Measurements from ENCODE around the gene DHX35.

The DHX35 gene

DNA sequence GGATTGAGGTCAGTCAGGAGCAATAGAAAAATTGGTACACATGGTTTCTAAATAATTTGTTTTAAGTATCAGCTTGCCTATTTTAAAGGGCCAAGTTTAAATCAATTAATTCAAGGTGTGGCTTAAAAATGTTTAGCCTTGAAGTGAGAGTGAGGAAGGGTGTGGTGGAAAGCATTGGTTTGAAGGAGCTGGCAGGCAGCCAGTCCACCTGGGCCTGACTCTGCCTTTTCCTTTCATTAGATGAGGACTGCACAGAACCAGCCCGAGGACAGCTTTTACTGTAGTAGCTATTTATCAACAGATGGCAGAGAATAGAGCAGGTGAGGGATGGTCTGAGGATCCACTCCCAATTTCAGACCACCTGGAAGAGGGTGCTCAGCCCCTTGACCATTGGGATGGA is 42.4 kb downstream of the DHX35 start:
- H3K79me2 ChIP-seq (ENCODE audit: insufficient read depth, low read length) = no peaks in the 10 kb centered on the region
- H2AFZ ChIP-seq (ENCODE audit: low read depth, low read length) = no peak overlapping the region
- no peaks in the 10 kb centered on the region for H3K9me3 ChIP-seq (ENCODE audit: insufficient read depth, low read length, severe bottlenecking)
- peaks cover 92% of the 10 kb centered on the region for H3K36me3 ChIP-seq (ENCODE audit: insufficient read depth, low read length)
- no peak overlapping the region for H3K27ac ChIP-seq (ENCODE audit: low read length)
- H3K4me1 ChIP-seq (ENCODE audit: insufficient read depth, low read length) = 0 out of 2 replicates have a peak, but pooled peaks cover 3% of the 10 kb centered on the region
- H3K4me3 ChIP-seq (ENCODE audit: low read depth in 1 of 2, low read length in 2 of 2) = no peak overlapping the region
- no peaks in the 10 kb centered on the region for H4K20me1 ChIP-seq (ENCODE audit: insufficient read depth, low read length)
- H3K27me3 ChIP-seq (ENCODE audit: insufficient read depth, low read length, poor library complexity) = no peaks in the 10 kb centered on the region
- no peak overlapping the region for H3K4me2 ChIP-seq (ENCODE audit: insufficient read depth, low read length)
- TF ChIP-seq, protein P1, sequence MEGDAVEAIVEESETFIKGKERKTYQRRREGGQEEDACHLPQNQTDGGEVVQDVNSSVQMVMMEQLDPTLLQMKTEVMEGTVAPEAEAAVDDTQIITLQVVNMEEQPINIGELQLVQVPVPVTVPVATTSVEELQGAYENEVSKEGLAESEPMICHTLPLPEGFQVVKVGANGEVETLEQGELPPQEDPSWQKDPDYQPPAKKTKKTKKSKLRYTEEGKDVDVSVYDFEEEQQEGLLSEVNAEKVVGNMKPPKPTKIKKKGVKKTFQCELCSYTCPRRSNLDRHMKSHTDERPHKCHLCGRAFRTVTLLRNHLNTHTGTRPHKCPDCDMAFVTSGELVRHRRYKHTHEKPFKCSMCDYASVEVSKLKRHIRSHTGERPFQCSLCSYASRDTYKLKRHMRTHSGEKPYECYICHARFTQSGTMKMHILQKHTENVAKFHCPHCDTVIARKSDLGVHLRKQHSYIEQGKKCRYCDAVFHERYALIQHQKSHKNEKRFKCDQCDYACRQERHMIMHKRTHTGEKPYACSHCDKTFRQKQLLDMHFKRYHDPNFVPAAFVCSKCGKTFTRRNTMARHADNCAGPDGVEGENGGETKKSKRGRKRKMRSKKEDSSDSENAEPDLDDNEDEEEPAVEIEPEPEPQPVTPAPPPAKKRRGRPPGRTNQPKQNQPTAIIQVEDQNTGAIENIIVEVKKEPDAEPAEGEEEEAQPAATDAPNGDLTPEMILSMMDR (IDR thresholded peaks at IDR 0.05; ENCODE audit: borderline replicate concordance, extremely low read depth, low read length, poor library complexity, severe bottlenecking) = no peak
- no peak for TF ChIP-seq EZH2 (IDR thresholded peaks at IDR 0.05; ENCODE audit: borderline replicate concordance, low read depth, low read length, severe bottlenecking)
- DNase-seq = no peak
- no peak overlapping the region for H3K9ac ChIP-seq (ENCODE audit: low read depth, low read length)
- ATAC-seq (ENCODE audit: insufficient read depth, low read depth) = no peak

DNA sequence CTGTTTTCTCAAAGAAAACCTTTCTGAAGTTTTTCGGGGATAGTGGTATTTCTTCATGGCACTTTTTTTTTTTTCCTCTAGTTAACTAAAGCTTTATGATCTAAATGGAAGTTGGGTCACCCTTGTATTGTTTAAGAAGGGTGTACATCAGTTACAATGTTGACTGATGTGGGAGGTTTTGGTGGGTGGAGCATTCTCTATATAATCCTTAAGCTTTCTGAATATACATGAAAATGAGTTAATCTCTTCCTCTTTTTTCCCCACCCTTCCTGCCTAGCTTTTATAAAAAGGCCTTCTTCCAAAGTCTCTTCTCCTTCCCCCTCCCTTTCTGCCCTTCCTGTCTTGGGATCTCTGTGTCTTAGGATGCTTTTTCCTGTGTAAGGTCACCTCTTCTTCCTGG is 47.2 kb downstream of the DHX35 start:
- Histone ChIP-seq H3K4me3 (ENCODE audit: low read depth in 1 of 2, low read length in 2 of 2) (no peak overlapping the region), H4K20me1 (ENCODE audit: insufficient read depth, low read length) (no peaks in the 10 kb centered on the region), H3K27ac (ENCODE audit: low read length) (no peak overlapping the region), H3K9ac (ENCODE audit: low read depth, low read length) (no peak overlapping the region), H3K36me3 (ENCODE audit: insufficient read depth, low read length) (peaks cover 91% of the 10 kb centered on the region), H3K9me3 (ENCODE audit: insufficient read depth, low read length, severe bottlenecking) (no peaks in the 10 kb centered on the region), H3K4me1 (ENCODE audit: insufficient read depth, low read length) (0 out of 2 replicates have a peak, but pooled peaks cover 3% of the 10 kb centered on the region), H3K27me3 (ENCODE audit: insufficient read depth, low read length, poor library complexity) (no peaks in the 10 kb centered on the region), H3K79me2 (ENCODE audit: insufficient read depth, low read length) (no peaks in the 10 kb centered on the region), H2AFZ (ENCODE audit: low read depth, low read length) (no peak overlapping the region), H3K4me2 (ENCODE audit: insufficient read depth, low read length) (no peak overlapping the region)
- ATAC-seq (ENCODE audit: insufficient read depth, low read depth) = no peak
- no peak for DNase-seq
- TF ChIP-seq, protein P1 (IDR thresholded peaks at IDR 0.05; ENCODE audit: borderline replicate concordance, extremely low read depth, low read length, poor library complexity, severe bottlenecking) = no peak
- no peak for TF ChIP-seq EZH2 (IDR thresholded peaks at IDR 0.05; ENCODE audit: borderline replicate concordance, low read depth, low read length, severe bottlenecking)

DNA sequence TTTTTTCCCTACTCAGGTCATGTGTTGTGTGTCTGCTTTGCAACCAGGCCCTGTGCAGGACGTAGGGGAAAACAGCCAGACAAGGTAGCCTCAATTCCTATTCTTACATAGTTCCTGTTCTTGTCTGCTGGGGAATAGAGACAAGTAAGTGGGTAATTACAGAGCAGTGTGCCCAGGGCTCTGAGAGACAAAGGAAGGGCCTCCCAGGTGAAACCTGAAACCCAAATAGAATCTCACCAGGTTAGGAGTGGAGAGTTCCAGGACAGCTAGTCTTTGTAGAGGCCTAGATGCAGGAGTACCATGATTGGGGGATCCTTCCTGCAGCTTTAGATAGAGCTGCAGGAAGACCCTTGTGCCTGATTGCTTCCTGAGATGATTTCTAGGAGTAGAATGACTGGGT is 48.4 kb downstream of the DHX35 start:
- DNase-seq = no peak
- no peaks in the 10 kb centered on the region for H4K20me1 ChIP-seq (ENCODE audit: insufficient read depth, low read length)

More for the DNA sequence above, 48.4 kb downstream of the DHX35 start:
- Histone ChIP-seq H3K27me3 (ENCODE audit: insufficient read depth, low read length, poor library complexity) (no peaks in the 10 kb centered on the region), H3K9ac (ENCODE audit: low read depth, low read length) (no peak overlapping the region), H3K4me1 (ENCODE audit: insufficient read depth, low read length) (0 out of 2 replicates have a peak, but pooled peaks cover 3% of the 10 kb centered on the region), H2AFZ (ENCODE audit: low read depth, low read length) (no peak overlapping the region), H3K36me3 (ENCODE audit: insufficient read depth, low read length) (peaks cover 93% of the 10 kb centered on the region), H3K4me2 (ENCODE audit: insufficient read depth, low read length) (no peak overlapping the region), H3K9me3 (ENCODE audit: insufficient read depth, low read length, severe bottlenecking) (no peaks in the 10 kb centered on the region), H3K27ac (ENCODE audit: low read length) (no peak overlapping the region), H3K79me2 (ENCODE audit: insufficient read depth, low read length) (no peaks in the 10 kb centered on the region), H3K4me3 (ENCODE audit: low read depth in 1 of 2, low read length in 2 of 2) (no peak overlapping the region)
- no peak for ATAC-seq (ENCODE audit: insufficient read depth, low read depth)
- TF ChIP-seq, protein P1 (IDR thresholded peaks at IDR 0.05; ENCODE audit: borderline replicate concordance, extremely low read depth, low read length, poor library complexity, severe bottlenecking) = no peak
- TF ChIP-seq EZH2 (IDR thresholded peaks at IDR 0.05; ENCODE audit: borderline replicate concordance, low read depth, low read length, severe bottlenecking) = no peak

Measured in DND-41 (cell line).